ENCODE data around the gene DPP3.

DNA sequence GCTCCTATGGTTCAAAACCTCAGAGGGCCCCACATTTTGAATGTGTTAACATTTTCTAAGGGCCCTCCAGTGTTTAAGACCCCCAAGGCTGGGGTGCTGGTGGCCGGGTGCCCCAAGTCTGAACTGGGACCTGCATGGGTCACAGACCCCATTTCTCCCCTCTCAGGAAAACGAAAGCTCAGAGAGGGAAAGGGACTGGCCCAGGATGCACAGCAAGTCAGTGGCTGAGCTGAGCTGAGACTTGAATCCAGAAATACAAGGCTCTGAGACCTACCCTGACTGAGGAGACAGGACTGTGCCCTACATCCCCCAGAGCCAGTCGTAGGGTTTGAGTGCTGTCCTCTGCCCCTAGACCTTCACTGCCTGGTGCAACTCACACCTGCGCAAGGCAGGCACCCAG is 70.7 kb downstream of the DPP3 start:
- TF ChIP-seq POLR2A (IDR thresholded peaks at IDR 0.05) (no peak), CTCF (IDR thresholded peaks at IDR 0.05) (no peak), EP300 (IDR thresholded peaks at IDR 0.05; ENCODE audit: low read depth) (no peak)

Measured in transverse colon (tissue), 3 donors.